ENCODE data around the gene TMEM164. TPM values are rescaled to one million over a fixed set of nuclear protein-coding genes. Genes with fewer than 3 reads are reported as not detected.

TMEM164 gene
- total and polyA plus RNA-seq, 7 donors: 14.5 to 42.4 (median 31.7) TPM

GRCh38 chrX:110172215-110172614 is 169.3 kb downstream of the TMEM164 start:
- peaks cover 3% of the 10 kb centered on the region for H3K4me1 ChIP-seq
- H3K9me3 ChIP-seq: no peaks in the 10 kb centered on the region
- H3K27ac ChIP-seq: no peak overlapping the region
- no peak for ATAC-seq
- peaks cover 0 to 7% of the 10 kb centered on the region in 2 donors for H3K36me3 ChIP-seq (ENCODE audit: insufficient read depth in 1 of 2, low read depth in 1 of 2)
- 87 to 100% (median 92%) methylated on average over 10 of the region's 10 CpGs for WGBS, 3 donors
- no peak for DNase-seq
- no peak for TF ChIP-seq CTCF (IDR thresholded peaks at IDR 0.05)
- no peaks in the 10 kb centered on the region for H3K27me3 ChIP-seq (ENCODE audit: insufficient read depth in 3 of 3, low read length in 2 of 3)
- intact Hi-C loops (cut with DNase I): no loop called here
- H3K4me3 ChIP-seq: no peak overlapping the region

GRCh38 chrX:110173192-110174175 is 170.6 kb downstream of the TMEM164 start:
- Histone ChIP-seq H3K4me3 (no peak overlapping the region), H3K27ac (no peak overlapping the region), H3K36me3 (ENCODE audit: insufficient read depth in 1 of 2, low read depth in 1 of 2) (peaks cover 0 to 7% of the 10 kb centered on the region in 2 donors), H3K27me3 (ENCODE audit: insufficient read depth in 3 of 3, low read length in 2 of 3) (no peaks in the 10 kb centered on the region), H3K4me1 (peaks cover 3% of the 10 kb centered on the region), H3K9me3 (no peaks in the 10 kb centered on the region)
- WGBS, 3 donors: 56 to 82% (median 65%) methylated on average over 18 to 19 of the region's 19 CpGs
- DNase-seq: no peak
- ATAC-seq: peak in 2 of 4 donors; percentile 9 to 21
- intact Hi-C loops (cut with DNase I): no loop called here
- TF ChIP-seq CTCF (IDR thresholded peaks at IDR 0.05): no peak

GRCh38 chrX:110175146-110175545 is 172.2 kb downstream of the TMEM164 start:
- 57 to 84% (median 65%) methylated on average over 4 of the region's 4 CpGs for WGBS, 3 donors
- intact Hi-C loops (cut with DNase I): no loop called here
- peak in 2 of 4 donors; percentile 22 to 35 for ATAC-seq

GRCh38 chrX:110175696-110176095 is 172.8 kb downstream of the TMEM164 start:
- ATAC-seq (peak in 1 of 4 donors; percentile 4), DNase-seq (no peak)
- Histone ChIP-seq H3K27ac (no peak overlapping the region), H3K4me1 (peaks cover 3% of the 10 kb centered on the region), H3K36me3 (ENCODE audit: insufficient read depth in 1 of 2, low read depth in 1 of 2) (peaks cover 0 to 7% of the 10 kb centered on the region in 2 donors), H3K4me3 (no peak overlapping the region), H3K9me3 (no peaks in the 10 kb centered on the region), H3K27me3 (ENCODE audit: insufficient read depth in 3 of 3, low read length in 2 of 3) (peaks cover 0 to 4% (median 0%) of the 10 kb centered on the region in 3 donors)
- WGBS, 3 donors: 33 to 76% (median 46%) methylated on average over 3 of the region's 3 CpGs
- intact Hi-C loops (cut with DNase I): no loop called here
- no peak for TF ChIP-seq CTCF (IDR thresholded peaks at IDR 0.05)

More at GRCh38 chrX:110175146-110175545, 172.2 kb downstream of the TMEM164 start:
- TF ChIP-seq CTCF (IDR thresholded peaks at IDR 0.05): no peak
- H3K9me3 ChIP-seq: no peaks in the 10 kb centered on the region
- DNase-seq: no peak
- H3K4me3 ChIP-seq: no peak overlapping the region
- no peak overlapping the region for H3K27ac ChIP-seq
- H3K36me3 ChIP-seq (ENCODE audit: insufficient read depth in 1 of 2, low read depth in 1 of 2): peaks cover 0 to 7% of the 10 kb centered on the region in 2 donors
- peaks cover 0 to 4% (median 0%) of the 10 kb centered on the region in 3 donors for H3K27me3 ChIP-seq (ENCODE audit: insufficient read depth in 3 of 3, low read length in 2 of 3)
- peaks cover 3% of the 10 kb centered on the region for H3K4me1 ChIP-seq
